Stimulated activated CD4-positive, alpha-beta T cell treated with anti-CD3 and anti-CD28 coated beads, TNF-alpha, amount 100 ng/mL, for 4 hours (primary cell): ENCODE data around the gene RIPOR3.
"Not testable (repeated sequence)": the region's sequence is repeated elsewhere in the genome, so short reads cannot be mapped to it uniquely, and the experiment has no call there.

ENCODE experiments used
- DNase-seq, 3 experiments: peaks; one replicate each; pipeline ENCODE4 v3.0.0-alpha.2; 2020; ENCODE audit warnings: low read depth in 3 of 3

RIPOR3 gene

GRCh38 chr20:50658804-50659380, 32.5 kb downstream of the RIPOR3 start:
- no peak for DNase-seq

- no peak for DNase-seq
These were observed 35.9 kb downstream of the RIPOR3 start for GRCh38 chr20:50655311-50655880.

- DNase-seq = no peak
These were observed 36.4 kb downstream of the RIPOR3 start for GRCh38 chr20:50654904-50655303.

- DNase-seq = no peak
These were observed 38.5 kb downstream of the RIPOR3 start for GRCh38 chr20:50652702-50653294.

GRCh38 chr20:50651676-50652075, 39.7 kb downstream of the RIPOR3 start:
- no peak for DNase-seq

GRCh38 chr20:50649590-50649989, 41.8 kb downstream of the RIPOR3 start:
- DNase-seq = no peak

- DNase-seq = no peak
These were observed 42.7 kb downstream of the RIPOR3 start for GRCh38 chr20:50648651-50649050.

- DNase-seq = no peak
These were observed 44.8 kb downstream of the RIPOR3 start for GRCh38 chr20:50646483-50646996.

GRCh38 chr20:50645253-50646068, 45.9 kb downstream of the RIPOR3 start:
- no peak for DNase-seq

- no peak for DNase-seq
These were observed 49.0 kb downstream of the RIPOR3 start for GRCh38 chr20:50642288-50642803.

GRCh38 chr20:50641625-50642287, 49.6 kb downstream of the RIPOR3 start:
- DNase-seq = not testable (repeated sequence)

- DNase-seq = not testable (repeated sequence)
These were observed 51.2 kb downstream of the RIPOR3 start for GRCh38 chr20:50639971-50640711.

GRCh38 chr20:50638015-50638847, 53.1 kb downstream of the RIPOR3 start:
- not testable (repeated sequence) for DNase-seq

GRCh38 chr20:50636601-50637540, 54.5 kb downstream of the RIPOR3 start:
- no peak for DNase-seq

- peak in 2 of 3 experiments; percentile 8 to 27 for DNase-seq
These were observed 55.4 kb downstream of the RIPOR3 start for GRCh38 chr20:50635676-50636600.

- DNase-seq = no peak
These were observed 56.3 kb downstream of the RIPOR3 start for GRCh38 chr20:50635014-50635557.

- DNase-seq = no peak
These were observed 57.2 kb downstream of the RIPOR3 start for GRCh38 chr20:50634191-50634590.
